OCI-LY1 (cell line): ENCODE results near the gene COA1.

Experiments
- H2AFZ ChIP-seq: fragments of 200-600 bp; sonication (generic), shearing (Covaris generic); 2 replicates; pipeline ENCODE4 v1.6.0; 2014; ENCODE audit warnings: antibody characterized with exemption, mild to moderate bottlenecking, low read length
- H3F3A ChIP-seq: fragments of 200-600 bp; sonication (generic), shearing (Covaris generic); 2 replicates; pipeline ENCODE4 v1.6.0; 2014; ENCODE audit warnings: mild to moderate bottlenecking, antibody characterized with exemption, low read length, moderate library complexity; ENCODE audit not compliant: insufficient read depth
- H3K27ac ChIP-seq: fragments of 200-600 bp; sonication (generic); 2 replicates; pipeline ENCODE4 v1.5.1; 2014; ENCODE audit warnings: low read length, mixed run types, mild to moderate bottlenecking, low read depth; ENCODE audit not compliant: poor library complexity, severe bottlenecking
- H3K27me3 ChIP-seq: fragments of 200-600 bp; sonication (generic); 2 replicates; pipeline ENCODE4 v1.6.0; 2014; ENCODE audit warnings: antibody characterized with exemption, mild to moderate bottlenecking, low read length, moderate library complexity; ENCODE audit not compliant: insufficient read depth
- H3K36me3 ChIP-seq: fragments of 200-600 bp; sonication (generic); 2 replicates; pipeline ENCODE4 v1.6.1; 2014; ENCODE audit warnings: mild to moderate bottlenecking, antibody characterized with exemption, low read length, moderate library complexity, mixed read lengths; ENCODE audit not compliant: insufficient read depth
- H3K4me1 ChIP-seq: fragments of 200-600 bp; sonication (generic); 2 replicates; pipeline ENCODE4 v1.5.1; 2014; ENCODE audit warnings: mild to moderate bottlenecking, low read length, moderate library complexity; ENCODE audit not compliant: insufficient read depth, severe bottlenecking
- H3K4me2 ChIP-seq: fragments of 200-600 bp; sonication (generic), shearing (Covaris generic); 2 replicates; pipeline ENCODE4 v1.6.1; 2014; ENCODE audit warnings: low read length
- H3K4me3 ChIP-seq: fragments of 200-600 bp; sonication (generic); 2 replicates; pipeline ENCODE4 v1.5.1; 2014; ENCODE audit warnings: low read length, low read depth, mild to moderate bottlenecking, mixed read lengths; ENCODE audit not compliant: poor library complexity, severe bottlenecking
- H3K79me2 ChIP-seq: fragments of 200-600 bp; shearing (Covaris generic); 2 replicates; pipeline ENCODE4 v1.6.1; 2016; ENCODE audit warnings: mixed run types, low read length, mixed read lengths; ENCODE audit not compliant: insufficient read depth
- H3K9ac ChIP-seq: fragments of 200-600 bp; sonication (generic), shearing (Covaris generic); 2 replicates; pipeline ENCODE4 v1.6.1; 2014; ENCODE audit warnings: mild to moderate bottlenecking, low read length, mixed read lengths
- H3K9me2 ChIP-seq: fragments of 200-600 bp; sonication (generic), shearing (Covaris generic); 2 replicates; pipeline ENCODE4 v1.6.1; 2014; ENCODE audit warnings: low read depth, mild to moderate bottlenecking, low read length, mixed read lengths
- H3K9me3 ChIP-seq: fragments of 200-600 bp; shearing (Covaris generic); 2 replicates; pipeline ENCODE4 v1.6.1; 2014; ENCODE audit warnings: low read length, mixed read lengths
- H4K20me1 ChIP-seq: fragments of 200-600 bp; sonication (generic), shearing (Covaris generic); 2 replicates; pipeline ENCODE4 v1.6.0; 2016; ENCODE audit warnings: mild to moderate bottlenecking, low read length; ENCODE audit not compliant: insufficient read depth
- EZH2 ChIP-seq: fragments of 200-600 bp; sonication (generic), shearing (Covaris generic); IDR thresholded peaks from 2 replicates; pipeline ENCODE4 v1.8.0; 2017; ENCODE audit warnings: borderline replicate concordance, mixed run types, mild to moderate bottlenecking, antibody characterized with exemption, low read length, moderate library complexity, mixed read lengths
- TF ChIP-seq, protein P1 (sequence below): fragments of 200-600 bp; sonication (generic), shearing (Covaris generic); IDR thresholded peaks from 2 replicates; pipeline ENCODE4 v1.5.1; 2017; ENCODE audit warnings: mild to moderate bottlenecking, antibody characterized with exemption, low read length, moderate library complexity, mixed read lengths

Gene COA1

GRCh38 chr7:43747328-43748105 is 18.2 kb upstream of the COA1 start:
- H4K20me1 ChIP-seq: no peaks in the 10 kb centered on the region
- H3K9me3 ChIP-seq: no peaks in the 10 kb centered on the region
- no peak overlapping the region for H3K9ac ChIP-seq
- no peaks in the 10 kb centered on the region for H3K36me3 ChIP-seq
- no peak overlapping the region for H3K27ac ChIP-seq
- no peak for TF ChIP-seq EZH2
- TF ChIP-seq, protein P1, sequence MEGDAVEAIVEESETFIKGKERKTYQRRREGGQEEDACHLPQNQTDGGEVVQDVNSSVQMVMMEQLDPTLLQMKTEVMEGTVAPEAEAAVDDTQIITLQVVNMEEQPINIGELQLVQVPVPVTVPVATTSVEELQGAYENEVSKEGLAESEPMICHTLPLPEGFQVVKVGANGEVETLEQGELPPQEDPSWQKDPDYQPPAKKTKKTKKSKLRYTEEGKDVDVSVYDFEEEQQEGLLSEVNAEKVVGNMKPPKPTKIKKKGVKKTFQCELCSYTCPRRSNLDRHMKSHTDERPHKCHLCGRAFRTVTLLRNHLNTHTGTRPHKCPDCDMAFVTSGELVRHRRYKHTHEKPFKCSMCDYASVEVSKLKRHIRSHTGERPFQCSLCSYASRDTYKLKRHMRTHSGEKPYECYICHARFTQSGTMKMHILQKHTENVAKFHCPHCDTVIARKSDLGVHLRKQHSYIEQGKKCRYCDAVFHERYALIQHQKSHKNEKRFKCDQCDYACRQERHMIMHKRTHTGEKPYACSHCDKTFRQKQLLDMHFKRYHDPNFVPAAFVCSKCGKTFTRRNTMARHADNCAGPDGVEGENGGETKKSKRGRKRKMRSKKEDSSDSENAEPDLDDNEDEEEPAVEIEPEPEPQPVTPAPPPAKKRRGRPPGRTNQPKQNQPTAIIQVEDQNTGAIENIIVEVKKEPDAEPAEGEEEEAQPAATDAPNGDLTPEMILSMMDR: no peak
- H3K9me2 ChIP-seq: no peaks in the 10 kb centered on the region
- no peaks in the 10 kb centered on the region for H3K79me2 ChIP-seq
- no peaks in the 10 kb centered on the region for H3F3A ChIP-seq
- H3K4me1 ChIP-seq: no peaks in the 10 kb centered on the region
- no peak overlapping the region for H3K4me2 ChIP-seq
- H3K27me3 ChIP-seq: peaks cover 14% of the 10 kb centered on the region; the same call in 1 of the 2 replicates
- no peak overlapping the region for H2AFZ ChIP-seq
- no peak overlapping the region for H3K4me3 ChIP-seq

GRCh38 chr7:43742692-43743091 is 13.4 kb upstream of the COA1 start:
- Histone ChIP-seq H3K4me1 (no peaks in the 10 kb centered on the region), H3K79me2 (no peaks in the 10 kb centered on the region), H3K4me3 (no peak overlapping the region), H2AFZ (no peak overlapping the region), H3K9me3 (no peaks in the 10 kb centered on the region), H4K20me1 (no peaks in the 10 kb centered on the region), H3K36me3 (no peaks in the 10 kb centered on the region; the same call in 1 of the 2 replicates), H3F3A (0 out of 2 replicates have a peak, but pooled peaks cover 3% of the 10 kb centered on the region), H3K9me2 (no peaks in the 10 kb centered on the region), H3K9ac (no peak overlapping the region), H3K27ac (no peak overlapping the region), H3K27me3 (no peaks in the 10 kb centered on the region; the same call in 1 of the 2 replicates), H3K4me2 (no peak overlapping the region)
- TF ChIP-seq, protein P1: no peak
- TF ChIP-seq EZH2: no peak

GRCh38 chr7:43737467-43738127 is 8.3 kb upstream of the COA1 start:
- no peaks in the 10 kb centered on the region for H3K4me1 ChIP-seq
- H3K27ac ChIP-seq: no peak overlapping the region
- H3K9me2 ChIP-seq: no peaks in the 10 kb centered on the region
- no peak overlapping the region for H3K4me3 ChIP-seq
- H2AFZ ChIP-seq: no peak overlapping the region
- no peaks in the 10 kb centered on the region for H3K79me2 ChIP-seq
- TF ChIP-seq, protein P1: no peak
- no peak for TF ChIP-seq EZH2
- no peaks in the 10 kb centered on the region for H4K20me1 ChIP-seq
- H3K9ac ChIP-seq: no peak overlapping the region
- H3K27me3 ChIP-seq: peaks cover 6% of the 10 kb centered on the region; the same call in 1 of the 2 replicates
- H3K9me3 ChIP-seq: no peaks in the 10 kb centered on the region
- no peaks in the 10 kb centered on the region; the same call in 1 of the 2 replicates for H3K36me3 ChIP-seq
- H3F3A ChIP-seq: 0 out of 2 replicates have a peak, but pooled peaks cover 3% of the 10 kb centered on the region
- H3K4me2 ChIP-seq: no peak overlapping the region
